GM12878 (cell line): Measurements from ENCODE around the gene ATF3. TPM values are rescaled to one million over a fixed set of nuclear protein-coding genes. Genes with fewer than 3 reads are reported as not detected.

Experiments used
- BRCA1 ChIP-seq: IDR thresholded peaks from 2 replicates; pipeline ENCODE4 v1.6.1; 2011; ENCODE audit warnings: low read depth, low read length, improper control_type of control experiment
- EP300 ChIP-seq, 2 experiments: fragments of 150-350 bp in 1 of 2; IDR thresholded peaks; 2 replicates each; pipeline ENCODE4 v1.6.1; 2011 to 2012; ENCODE audit warnings: low read depth in 2 of 2, low read length in 2 of 2, borderline replicate concordance in 1 of 2, improper control_type of control experiment in 1 of 2, inconsistent platforms in 1 of 2; ENCODE audit not compliant: control insufficient read depth in 1 of 2
- EZH2 ChIP-seq: IDR thresholded peaks from 2 replicates; pipeline ENCODE4 v1.6.1; 2012; ENCODE audit warnings: low read depth, mild to moderate bottlenecking, control low read depth, inconsistent platforms, low read length, borderline replicate concordance; ENCODE audit not compliant: control insufficient read depth
- LARP7 ChIP-seq: fragments of 450-650 bp; IDR thresholded peaks from 2 replicates; pipeline ENCODE4 v1.6.1; 2017; ENCODE audit warnings: mild to moderate bottlenecking
- NBN ChIP-seq: fragments of 450-650 bp; IDR thresholded peaks from 2 replicates; pipeline ENCODE4 v1.6.1; 2016
- PAX8 ChIP-seq: fragments of 450-650 bp; IDR thresholded peaks from 2 replicates; pipeline ENCODE4 v1.6.1; 2017; ENCODE audit warnings: mild to moderate bottlenecking, moderate library complexity
- POU2F2 ChIP-seq: IDR thresholded peaks from 3 replicates; pipeline ENCODE4 v1.6.1; 2011; ENCODE audit warnings: low read depth, mild to moderate bottlenecking, low read length, borderline replicate concordance
- STAT1 ChIP-seq: fragments of 450-650 bp; conservative IDR thresholded peaks from 2 replicates; pipeline ENCODE4 v1.6.1; 2014; ENCODE audit warnings: antibody characterized with exemption, mild to moderate bottlenecking
- TCF3 ChIP-seq: IDR thresholded peaks from 2 replicates; pipeline ENCODE4 v1.6.1; 2012; ENCODE audit warnings: low read depth, mild to moderate bottlenecking, low read length, borderline replicate concordance; ENCODE audit not compliant: insufficient read depth
- YY1 ChIP-seq: IDR thresholded peaks from 2 replicates; pipeline ENCODE4 v1.6.1; 2011; ENCODE audit warnings: low read depth, mild to moderate bottlenecking, low read length
- polyA plus RNA-seq, 11 experiments: library from polyadenylated mRNA; depleted of rRNA in 4 of 11; unstranded in 6 of 11; stranded (reverse) in 5 of 11; fragments of >200 nt; fragmentation: Nextera tagmentation in 4 of 11; fragmentation: Illumina TruSeq in 1 of 11; extraction: Ambion mirVana in 4 of 11; extraction: Trizol in 1 of 11; gene quantifications; 1 replicate in 1 of 11; 2 replicates in 10 of 11; pipeline versions ENCODE4 v1.2.1 to v1.2.3, GENCODE V29; 2011 to 2016; ENCODE audit warnings: inconsistent platforms in 2 of 11, missing spikeins in 2 of 11, low read depth in 1 of 11
- total RNA-seq, 4 experiments: library from RNA; depleted of rRNA in 3 of 4; stranded (reverse); fragments of >200 nt in 3 of 4; fragmentation: Illumina TruSeq in 1 of 4; extraction: Trizol in 1 of 4; gene quantifications; 2 replicates each; pipeline versions ENCODE4 v1.2.1 to v1.2.3, GENCODE V29; 2013 to 2021
- TF ChIP-seq, protein P1 (sequence below): fragments of 450-650 bp; formaldehyde crosslinking; IDR thresholded peaks from 2 replicates; pipeline ENCODE4 v1.5.0; 2022; ENCODE audit warnings: mild to moderate bottlenecking, missing genetic modification characterization
- TF ChIP-seq, protein P2 (sequence below): fragments of 150-350 bp; IDR thresholded peaks from 2 replicates; pipeline ENCODE4 v1.6.1; 2016; ENCODE audit warnings: low read depth, low read length
- TF ChIP-seq, protein P3 (sequence below): IDR thresholded peaks from 2 replicates; pipeline ENCODE4 v1.6.1; 2012; ENCODE audit warnings: improper control_type of control experiment, low read depth, low read length; ENCODE audit not compliant: insufficient replicate concordance
- TF ChIP-seq, protein P4 (sequence below): IDR thresholded peaks from 2 replicates; pipeline ENCODE4 v1.6.1; 2011; ENCODE audit warnings: low read depth, mild to moderate bottlenecking, low read length, moderate library complexity, borderline replicate concordance; ENCODE audit errors: extremely low read depth

ATF3 gene
- total and polyA plus RNA-seq, 10 of the 15 experiments (the other 5 are each of a cell fraction or from before 2014, with no cell fraction given), result 3.0 to 13.9 (median 8.3) TPM

DNA sequence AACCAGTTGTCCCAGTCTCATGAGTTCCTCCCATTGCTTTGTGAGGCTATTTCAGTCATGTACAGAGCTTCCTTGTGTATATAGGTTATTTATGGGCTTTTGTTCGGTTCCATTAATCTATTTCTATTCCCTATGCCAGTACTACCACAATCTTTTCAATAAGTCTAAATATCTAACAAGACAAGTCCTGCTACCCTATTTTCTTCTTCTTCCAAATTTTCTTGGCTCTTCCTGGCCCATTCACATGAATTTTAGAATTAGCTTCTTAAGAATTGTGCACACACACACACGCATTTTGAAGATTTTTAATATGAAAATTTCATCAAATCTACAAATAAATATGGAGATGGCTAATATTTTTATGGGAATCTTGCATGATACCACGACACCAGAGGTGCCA is 33.8 kb upstream of the ATF3 start (continued):
- TF ChIP-seq, protein P1, sequence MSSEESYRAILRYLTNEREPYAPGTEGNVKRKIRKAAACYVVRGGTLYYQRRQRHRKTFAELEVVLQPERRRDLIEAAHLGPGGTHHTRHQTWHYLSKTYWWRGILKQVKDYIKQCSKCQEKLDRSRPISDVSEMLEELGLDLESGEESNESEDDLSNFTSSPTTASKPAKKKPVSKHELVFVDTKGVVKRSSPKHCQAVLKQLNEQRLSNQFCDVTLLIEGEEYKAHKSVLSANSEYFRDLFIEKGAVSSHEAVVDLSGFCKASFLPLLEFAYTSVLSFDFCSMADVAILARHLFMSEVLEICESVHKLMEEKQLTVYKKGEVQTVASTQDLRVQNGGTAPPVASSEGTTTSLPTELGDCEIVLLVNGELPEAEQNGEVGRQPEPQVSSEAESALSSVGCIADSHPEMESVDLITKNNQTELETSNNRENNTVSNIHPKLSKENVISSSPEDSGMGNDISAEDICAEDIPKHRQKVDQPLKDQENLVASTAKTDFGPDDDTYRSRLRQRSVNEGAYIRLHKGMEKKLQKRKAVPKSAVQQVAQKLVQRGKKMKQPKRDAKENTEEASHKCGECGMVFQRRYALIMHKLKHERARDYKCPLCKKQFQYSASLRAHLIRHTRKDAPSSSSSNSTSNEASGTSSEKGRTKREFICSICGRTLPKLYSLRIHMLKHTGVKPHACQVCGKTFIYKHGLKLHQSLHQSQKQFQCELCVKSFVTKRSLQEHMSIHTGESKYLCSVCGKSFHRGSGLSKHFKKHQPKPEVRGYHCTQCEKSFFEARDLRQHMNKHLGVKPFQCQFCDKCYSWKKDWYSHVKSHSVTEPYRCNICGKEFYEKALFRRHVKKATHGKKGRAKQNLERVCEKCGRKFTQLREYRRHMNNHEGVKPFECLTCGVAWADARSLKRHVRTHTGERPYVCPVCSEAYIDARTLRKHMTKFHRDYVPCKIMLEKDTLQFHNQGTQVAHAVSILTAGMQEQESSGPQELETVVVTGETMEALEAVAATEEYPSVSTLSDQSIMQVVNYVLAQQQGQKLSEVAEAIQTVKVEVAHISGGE (CRISPR knock-in tag), result no peak
- TF ChIP-seq TCF3 (no peak), POU2F2 (no peak), NBN (no peak), STAT1 (no peak), PAX8 (no peak), BRCA1 (no peak), LARP7 (no peak), YY1 (no peak), EP300 (IDR thresholded peaks at IDR 0.05; ENCODE audit: borderline replicate concordance in 1 of 2, control insufficient read depth in 1 of 2, low read depth in 2 of 2, low read length in 2 of 2) (no peak), EZH2 (no peak)
- TF ChIP-seq, protein P2, sequence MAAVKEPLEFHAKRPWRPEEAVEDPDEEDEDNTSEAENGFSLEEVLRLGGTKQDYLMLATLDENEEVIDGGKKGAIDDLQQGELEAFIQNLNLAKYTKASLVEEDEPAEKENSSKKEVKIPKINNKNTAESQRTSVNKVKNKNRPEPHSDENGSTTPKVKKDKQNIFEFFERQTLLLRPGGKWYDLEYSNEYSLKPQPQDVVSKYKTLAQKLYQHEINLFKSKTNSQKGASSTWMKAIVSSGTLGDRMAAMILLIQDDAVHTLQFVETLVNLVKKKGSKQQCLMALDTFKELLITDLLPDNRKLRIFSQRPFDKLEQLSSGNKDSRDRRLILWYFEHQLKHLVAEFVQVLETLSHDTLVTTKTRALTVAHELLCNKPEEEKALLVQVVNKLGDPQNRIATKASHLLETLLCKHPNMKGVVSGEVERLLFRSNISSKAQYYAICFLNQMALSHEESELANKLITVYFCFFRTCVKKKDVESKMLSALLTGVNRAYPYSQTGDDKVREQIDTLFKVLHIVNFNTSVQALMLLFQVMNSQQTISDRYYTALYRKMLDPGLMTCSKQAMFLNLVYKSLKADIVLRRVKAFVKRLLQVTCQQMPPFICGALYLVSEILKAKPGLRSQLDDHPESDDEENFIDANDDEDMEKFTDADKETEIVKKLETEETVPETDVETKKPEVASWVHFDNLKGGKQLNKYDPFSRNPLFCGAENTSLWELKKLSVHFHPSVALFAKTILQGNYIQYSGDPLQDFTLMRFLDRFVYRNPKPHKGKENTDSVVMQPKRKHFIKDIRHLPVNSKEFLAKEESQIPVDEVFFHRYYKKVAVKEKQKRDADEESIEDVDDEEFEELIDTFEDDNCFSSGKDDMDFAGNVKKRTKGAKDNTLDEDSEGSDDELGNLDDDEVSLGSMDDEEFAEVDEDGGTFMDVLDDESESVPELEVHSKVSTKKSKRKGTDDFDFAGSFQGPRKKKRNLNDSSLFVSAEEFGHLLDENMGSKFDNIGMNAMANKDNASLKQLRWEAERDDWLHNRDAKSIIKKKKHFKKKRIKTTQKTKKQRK, result no peak
- TF ChIP-seq, protein P3, sequence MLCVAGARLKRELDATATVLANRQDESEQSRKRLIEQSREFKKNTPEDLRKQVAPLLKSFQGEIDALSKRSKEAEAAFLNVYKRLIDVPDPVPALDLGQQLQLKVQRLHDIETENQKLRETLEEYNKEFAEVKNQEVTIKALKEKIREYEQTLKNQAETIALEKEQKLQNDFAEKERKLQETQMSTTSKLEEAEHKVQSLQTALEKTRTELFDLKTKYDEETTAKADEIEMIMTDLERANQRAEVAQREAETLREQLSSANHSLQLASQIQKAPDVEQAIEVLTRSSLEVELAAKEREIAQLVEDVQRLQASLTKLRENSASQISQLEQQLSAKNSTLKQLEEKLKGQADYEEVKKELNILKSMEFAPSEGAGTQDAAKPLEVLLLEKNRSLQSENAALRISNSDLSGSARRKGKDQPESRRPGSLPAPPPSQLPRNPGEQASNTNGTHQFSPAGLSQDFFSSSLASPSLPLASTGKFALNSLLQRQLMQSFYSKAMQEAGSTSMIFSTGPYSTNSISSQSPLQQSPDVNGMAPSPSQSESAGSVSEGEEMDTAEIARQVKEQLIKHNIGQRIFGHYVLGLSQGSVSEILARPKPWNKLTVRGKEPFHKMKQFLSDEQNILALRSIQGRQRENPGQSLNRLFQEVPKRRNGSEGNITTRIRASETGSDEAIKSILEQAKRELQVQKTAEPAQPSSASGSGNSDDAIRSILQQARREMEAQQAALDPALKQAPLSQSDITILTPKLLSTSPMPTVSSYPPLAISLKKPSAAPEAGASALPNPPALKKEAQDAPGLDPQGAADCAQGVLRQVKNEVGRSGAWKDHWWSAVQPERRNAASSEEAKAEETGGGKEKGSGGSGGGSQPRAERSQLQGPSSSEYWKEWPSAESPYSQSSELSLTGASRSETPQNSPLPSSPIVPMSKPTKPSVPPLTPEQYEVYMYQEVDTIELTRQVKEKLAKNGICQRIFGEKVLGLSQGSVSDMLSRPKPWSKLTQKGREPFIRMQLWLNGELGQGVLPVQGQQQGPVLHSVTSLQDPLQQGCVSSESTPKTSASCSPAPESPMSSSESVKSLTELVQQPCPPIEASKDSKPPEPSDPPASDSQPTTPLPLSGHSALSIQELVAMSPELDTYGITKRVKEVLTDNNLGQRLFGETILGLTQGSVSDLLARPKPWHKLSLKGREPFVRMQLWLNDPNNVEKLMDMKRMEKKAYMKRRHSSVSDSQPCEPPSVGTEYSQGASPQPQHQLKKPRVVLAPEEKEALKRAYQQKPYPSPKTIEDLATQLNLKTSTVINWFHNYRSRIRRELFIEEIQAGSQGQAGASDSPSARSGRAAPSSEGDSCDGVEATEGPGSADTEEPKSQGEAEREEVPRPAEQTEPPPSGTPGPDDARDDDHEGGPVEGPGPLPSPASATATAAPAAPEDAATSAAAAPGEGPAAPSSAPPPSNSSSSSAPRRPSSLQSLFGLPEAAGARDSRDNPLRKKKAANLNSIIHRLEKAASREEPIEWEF, result no peak
- TF ChIP-seq, protein P4, sequence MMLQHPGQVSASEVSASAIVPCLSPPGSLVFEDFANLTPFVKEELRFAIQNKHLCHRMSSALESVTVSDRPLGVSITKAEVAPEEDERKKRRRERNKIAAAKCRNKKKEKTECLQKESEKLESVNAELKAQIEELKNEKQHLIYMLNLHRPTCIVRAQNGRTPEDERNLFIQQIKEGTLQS, result no peak
